Activated T-cell treated with anti-CD3 and anti-CD28 coated beads for 4 hours (primary cell): ENCODE measurements around the gene SYMPK.
"Not testable (repeated sequence)": the region's sequence is repeated elsewhere in the genome, so short reads cannot be mapped to it uniquely, and the experiment has no call there.

Experiments used
- DNase-seq: peaks from one replicate; pipeline ENCODE4 v3.0.0-alpha.2; 2020

The SYMPK gene

GRCh38 chr19:45862564-45863334, at the start of gene SYMPK:
Gene SYMPK (minus strand): TSS chr19:45863147. CDS start chr19:45854495, 8,652 bp downstream.
- DNase-seq, result peak; percentile 96

- no peak for DNase-seq
These were observed 48.3 kb upstream of the SYMPK start for GRCh38 chr19:45911291-45911690.

- DNase-seq, result no peak
These were observed 46.0 kb upstream of the SYMPK start for GRCh38 chr19:45908956-45909355.

- DNase-seq, result no peak
These were observed 43.3 kb upstream of the SYMPK start for GRCh38 chr19:45906221-45906620.

GRCh38 chr19:45905011-45905410, 42.1 kb upstream of the SYMPK start:
- DNase-seq, result no peak

- peak; percentile 98 for DNase-seq
These were observed 40.0 kb upstream of the SYMPK start for GRCh38 chr19:45902651-45903625.

GRCh38 chr19:45901912-45902650, 39.1 kb upstream of the SYMPK start, which contains the start of gene MYPOP:
Gene MYPOP (minus strand): TSS chr19:45902613. CDS start chr19:45901773, 840 bp downstream.
- DNase-seq, result no peak

- DNase-seq, result no peak
These were observed 38.5 kb upstream of the SYMPK start for GRCh38 chr19:45901432-45901911.

GRCh38 chr19:45900738-45901431, 37.9 kb upstream of the SYMPK start:
- no peak for DNase-seq

GRCh38 chr19:45899919-45900589, 37.1 kb upstream of the SYMPK start:
- no peak for DNase-seq

GRCh38 chr19:45899253-45899652, 36.3 kb upstream of the SYMPK start:
- no peak for DNase-seq

- DNase-seq, result no peak
These were observed 34.4 kb upstream of the SYMPK start for GRCh38 chr19:45897261-45897812.

GRCh38 chr19:45895983-45896599, 33.1 kb upstream of the SYMPK start:
- not testable (repeated sequence) for DNase-seq

GRCh38 chr19:45895519-45895972, 32.6 kb upstream of the SYMPK start:
- no peak for DNase-seq

- DNase-seq, result no peak
These were observed 27.9 kb upstream of the SYMPK start for GRCh38 chr19:45890877-45891276.

- DNase-seq, result no peak
These were observed 26.4 kb upstream of the SYMPK start for GRCh38 chr19:45889210-45889885.

GRCh38 chr19:45887200-45887710, 24.3 kb upstream of the SYMPK start:
- no peak for DNase-seq

- DNase-seq, result peak; percentile 87
These were observed 23.7 kb upstream of the SYMPK start for GRCh38 chr19:45886427-45887199.
